GM12878 (cell line): ENCODE measurements around the gene ZNF317. TPM values are rescaled to one million over a fixed set of nuclear protein-coding genes. Genes with fewer than 3 reads are reported as not detected.

Source experiments
- IKZF2 ChIP-seq, 2 experiments: fragments of 450-650 bp; IDR thresholded peaks; 2 replicates each; pipeline ENCODE4 v1.6.1; 2017; ENCODE audit warnings: mild to moderate bottlenecking in 2 of 2, moderate library complexity in 2 of 2
- NR2C1 ChIP-seq: fragments of 450-650 bp; IDR thresholded peaks from 2 replicates; pipeline ENCODE4 v1.6.1; 2017; ENCODE audit warnings: antibody characterized with exemption, mild to moderate bottlenecking, moderate library complexity
- NR2F1 ChIP-seq: fragments of 450-650 bp; conservative IDR thresholded peaks from 2 replicates; pipeline ENCODE4 v1.6.1; 2017; ENCODE audit warnings: mild to moderate bottlenecking
- SIX5 ChIP-seq: IDR thresholded peaks from 2 replicates; pipeline ENCODE4 v1.6.1; 2011; ENCODE audit warnings: mild to moderate bottlenecking, low read depth, low read length, moderate library complexity; ENCODE audit not compliant: severe bottlenecking
- polyA plus RNA-seq, 11 experiments: library from polyadenylated mRNA; depleted of rRNA in 4 of 11; unstranded in 6 of 11; stranded (reverse) in 5 of 11; fragments of >200 nt; fragmentation: Nextera tagmentation in 4 of 11; fragmentation: Illumina TruSeq in 1 of 11; extraction: Ambion mirVana in 4 of 11; extraction: Trizol in 1 of 11; gene quantifications; 1 replicate in 1 of 11; 2 replicates in 10 of 11; pipeline versions ENCODE4 v1.2.1 to v1.2.3, GENCODE V29; 2011 to 2016; ENCODE audit warnings: inconsistent platforms in 2 of 11, missing spikeins in 2 of 11, low read depth in 1 of 11
- total RNA-seq, 4 experiments: library from RNA; depleted of rRNA in 3 of 4; stranded (reverse); fragments of >200 nt in 3 of 4; fragmentation: Illumina TruSeq in 1 of 4; extraction: Trizol in 1 of 4; gene quantifications; 2 replicates each; pipeline versions ENCODE4 v1.2.1 to v1.2.3, GENCODE V29; 2013 to 2021
- TF ChIP-seq, protein P1 (sequence below): fragments of 450-650 bp; IDR thresholded peaks from 2 replicates; pipeline ENCODE4 v1.6.1; 2017; ENCODE audit warnings: antibody characterized with exemption, mild to moderate bottlenecking, moderate library complexity
- TF ChIP-seq, protein P2 (sequence below): IDR thresholded peaks from 2 replicates; pipeline ENCODE4 v1.6.1; 2012; ENCODE audit warnings: low read depth, low read length, improper control_type of control experiment
- TF ChIP-seq, protein P3 (sequence below): fragments of 450-650 bp; IDR thresholded peaks from 2 replicates; pipeline ENCODE4 v1.6.1; 2016; ENCODE audit warnings: mild to moderate bottlenecking

Gene ZNF317
- total and polyA plus RNA-seq, 10 of the 15 experiments (the other 5 are each of a cell fraction or from before 2014, with no cell fraction given), result 22.7 to 39.4 (median 32.6) TPM

DNA sequence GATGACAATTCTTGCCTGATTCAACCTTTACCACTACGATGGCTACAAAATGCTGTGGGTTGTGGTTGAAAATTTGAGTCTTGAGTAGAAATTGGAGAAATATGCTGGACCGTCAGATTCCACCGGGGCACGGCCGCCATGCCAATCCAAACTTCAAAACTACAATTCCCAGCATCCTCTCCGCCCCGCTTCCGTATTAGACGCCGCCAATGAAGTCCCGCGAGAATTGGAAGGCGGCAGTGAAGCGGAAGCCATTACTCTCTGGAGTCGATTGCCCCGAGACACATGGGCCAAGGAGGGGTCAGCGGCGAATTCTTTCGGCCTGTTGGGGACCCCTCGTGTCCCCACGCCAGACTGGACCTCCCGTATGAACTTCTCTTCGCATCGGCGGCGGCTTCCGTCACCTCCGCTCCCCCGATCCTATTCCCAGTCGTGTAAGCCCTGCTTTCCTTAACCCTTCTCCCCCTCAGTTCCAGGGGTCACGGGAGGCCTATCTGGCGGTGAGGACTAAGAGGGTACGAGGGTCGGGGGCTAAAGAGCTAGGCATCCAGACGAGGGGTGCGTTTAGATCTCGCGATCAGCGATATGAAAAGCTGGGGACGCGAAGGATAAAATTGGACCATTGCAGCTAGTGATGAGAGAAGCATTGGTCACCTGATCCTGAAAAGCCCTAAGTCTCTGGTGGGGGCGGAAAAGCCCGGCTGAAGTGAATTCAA, at the start of gene ZNF317 (continued):
- TF ChIP-seq, protein P1, sequence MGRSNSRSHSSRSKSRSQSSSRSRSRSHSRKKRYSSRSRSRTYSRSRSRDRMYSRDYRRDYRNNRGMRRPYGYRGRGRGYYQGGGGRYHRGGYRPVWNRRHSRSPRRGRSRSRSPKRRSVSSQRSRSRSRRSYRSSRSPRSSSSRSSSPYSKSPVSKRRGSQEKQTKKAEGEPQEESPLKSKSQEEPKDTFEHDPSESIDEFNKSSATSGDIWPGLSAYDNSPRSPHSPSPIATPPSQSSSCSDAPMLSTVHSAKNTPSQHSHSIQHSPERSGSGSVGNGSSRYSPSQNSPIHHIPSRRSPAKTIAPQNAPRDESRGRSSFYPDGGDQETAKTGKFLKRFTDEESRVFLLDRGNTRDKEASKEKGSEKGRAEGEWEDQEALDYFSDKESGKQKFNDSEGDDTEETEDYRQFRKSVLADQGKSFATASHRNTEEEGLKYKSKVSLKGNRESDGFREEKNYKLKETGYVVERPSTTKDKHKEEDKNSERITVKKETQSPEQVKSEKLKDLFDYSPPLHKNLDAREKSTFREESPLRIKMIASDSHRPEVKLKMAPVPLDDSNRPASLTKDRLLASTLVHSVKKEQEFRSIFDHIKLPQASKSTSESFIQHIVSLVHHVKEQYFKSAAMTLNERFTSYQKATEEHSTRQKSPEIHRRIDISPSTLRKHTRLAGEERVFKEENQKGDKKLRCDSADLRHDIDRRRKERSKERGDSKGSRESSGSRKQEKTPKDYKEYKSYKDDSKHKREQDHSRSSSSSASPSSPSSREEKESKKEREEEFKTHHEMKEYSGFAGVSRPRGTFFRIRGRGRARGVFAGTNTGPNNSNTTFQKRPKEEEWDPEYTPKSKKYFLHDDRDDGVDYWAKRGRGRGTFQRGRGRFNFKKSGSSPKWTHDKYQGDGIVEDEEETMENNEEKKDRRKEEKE, result no peak; the same call in 1 of the 2 replicates
- peak in 1 of 2 experiments; percentile 20; a peak in 1 of 4 replicates for TF ChIP-seq IKZF2 (IDR thresholded peaks at IDR 0.05)
- TF ChIP-seq NR2F1, result peak; percentile 88
- TF ChIP-seq, protein P2, sequence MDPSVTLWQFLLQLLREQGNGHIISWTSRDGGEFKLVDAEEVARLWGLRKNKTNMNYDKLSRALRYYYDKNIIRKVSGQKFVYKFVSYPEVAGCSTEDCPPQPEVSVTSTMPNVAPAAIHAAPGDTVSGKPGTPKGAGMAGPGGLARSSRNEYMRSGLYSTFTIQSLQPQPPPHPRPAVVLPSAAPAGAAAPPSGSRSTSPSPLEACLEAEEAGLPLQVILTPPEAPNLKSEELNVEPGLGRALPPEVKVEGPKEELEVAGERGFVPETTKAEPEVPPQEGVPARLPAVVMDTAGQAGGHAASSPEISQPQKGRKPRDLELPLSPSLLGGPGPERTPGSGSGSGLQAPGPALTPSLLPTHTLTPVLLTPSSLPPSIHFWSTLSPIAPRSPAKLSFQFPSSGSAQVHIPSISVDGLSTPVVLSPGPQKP, result peak; percentile 79
- TF ChIP-seq, protein P3, sequence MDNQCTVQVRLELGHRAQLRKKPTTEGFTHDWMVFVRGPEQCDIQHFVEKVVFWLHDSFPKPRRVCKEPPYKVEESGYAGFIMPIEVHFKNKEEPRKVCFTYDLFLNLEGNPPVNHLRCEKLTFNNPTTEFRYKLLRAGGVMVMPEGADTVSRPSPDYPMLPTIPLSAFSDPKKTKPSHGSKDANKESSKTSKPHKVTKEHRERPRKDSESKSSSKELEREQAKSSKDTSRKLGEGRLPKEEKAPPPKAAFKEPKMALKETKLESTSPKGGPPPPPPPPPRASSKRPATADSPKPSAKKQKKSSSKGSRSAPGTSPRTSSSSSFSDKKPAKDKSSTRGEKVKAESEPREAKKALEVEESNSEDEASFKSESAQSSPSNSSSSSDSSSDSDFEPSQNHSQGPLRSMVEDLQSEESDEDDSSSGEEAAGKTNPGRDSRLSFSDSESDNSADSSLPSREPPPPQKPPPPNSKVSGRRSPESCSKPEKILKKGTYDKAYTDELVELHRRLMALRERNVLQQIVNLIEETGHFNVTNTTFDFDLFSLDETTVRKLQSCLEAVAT, result 0 out of 2 replicates have a peak, but pooled peaks have one; percentile 41
- peak; percentile 70 for TF ChIP-seq NR2C1
- TF ChIP-seq SIX5, result peak; percentile 95
